ENCODE results near the gene PDCD5.

DNA sequence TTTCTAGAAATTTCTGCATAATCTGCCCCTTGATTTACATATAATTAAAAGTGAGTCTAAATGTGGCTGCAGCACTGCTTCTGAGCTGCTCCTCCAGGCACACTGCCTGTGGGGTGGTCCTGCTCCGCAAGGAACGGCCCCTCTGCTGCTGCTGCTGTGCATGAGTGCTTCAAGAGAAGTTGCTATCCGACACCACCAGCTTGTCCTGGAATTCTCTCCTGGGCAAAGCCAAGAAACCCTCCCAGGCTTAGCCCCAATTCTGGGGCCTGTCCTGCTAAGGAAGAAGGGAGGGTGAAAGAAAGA lies 7.5 kb upstream of the PDCD5 start:
- TF ChIP-seq, protein P1, sequence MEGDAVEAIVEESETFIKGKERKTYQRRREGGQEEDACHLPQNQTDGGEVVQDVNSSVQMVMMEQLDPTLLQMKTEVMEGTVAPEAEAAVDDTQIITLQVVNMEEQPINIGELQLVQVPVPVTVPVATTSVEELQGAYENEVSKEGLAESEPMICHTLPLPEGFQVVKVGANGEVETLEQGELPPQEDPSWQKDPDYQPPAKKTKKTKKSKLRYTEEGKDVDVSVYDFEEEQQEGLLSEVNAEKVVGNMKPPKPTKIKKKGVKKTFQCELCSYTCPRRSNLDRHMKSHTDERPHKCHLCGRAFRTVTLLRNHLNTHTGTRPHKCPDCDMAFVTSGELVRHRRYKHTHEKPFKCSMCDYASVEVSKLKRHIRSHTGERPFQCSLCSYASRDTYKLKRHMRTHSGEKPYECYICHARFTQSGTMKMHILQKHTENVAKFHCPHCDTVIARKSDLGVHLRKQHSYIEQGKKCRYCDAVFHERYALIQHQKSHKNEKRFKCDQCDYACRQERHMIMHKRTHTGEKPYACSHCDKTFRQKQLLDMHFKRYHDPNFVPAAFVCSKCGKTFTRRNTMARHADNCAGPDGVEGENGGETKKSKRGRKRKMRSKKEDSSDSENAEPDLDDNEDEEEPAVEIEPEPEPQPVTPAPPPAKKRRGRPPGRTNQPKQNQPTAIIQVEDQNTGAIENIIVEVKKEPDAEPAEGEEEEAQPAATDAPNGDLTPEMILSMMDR (conservative IDR thresholded peaks at IDR 0.05): no peak
- TF ChIP-seq EZH2 (IDR thresholded peaks at IDR 0.05; ENCODE audit: low read depth): no peak

All from PC-9 (cell line).